Left lung (tissue), 10 donors: ENCODE results near the gene DYRK2. TPM values are rescaled to one million over a fixed set of nuclear protein-coding genes. Genes with fewer than 3 reads are reported as not detected.
A peak's percentile ranks its signal among the peaks of the same experiment; 100 is the strongest.

Source experiments
- ATAC-seq: fragments of 200-7000 bp; cut with Tn5 transposase; one replicate; pipeline ENCODE4 v1.9.1; 2020; ENCODE audit warnings: moderate library complexity
- DNase-seq, 4 donors: peaks; one replicate each; pipeline ENCODE4 v3.0.0-alpha.2; 2013 to 2020
- H3K27ac ChIP-seq, 2 donors: fragments of 200-600 bp; sonication (generic) in 1 of 2; one replicate each; pipeline versions ENCODE4 v1.5.0 to v1.8.0; 2020 to 2021
- H3K27me3 ChIP-seq, 2 donors: fragments of 200-600 bp; sonication (generic) in 1 of 2; one replicate each; pipeline versions ENCODE4 v1.5.0 to v1.8.0; 2020 to 2021
- H3K36me3 ChIP-seq, 2 donors: fragments of 200-600 bp; sonication (generic) in 1 of 2; one replicate each; pipeline versions ENCODE4 v1.5.0 to v1.8.0; 2020 to 2021
- H3K4me1 ChIP-seq, 2 donors: fragments of 200-600 bp; one replicate each; pipeline ENCODE4 v1.8.0; 2021
- H3K4me3 ChIP-seq, 2 donors: fragments of 200-600 bp; sonication (generic) in 1 of 2; one replicate each; pipeline versions ENCODE4 v1.5.0 to v1.8.0; 2020 to 2021; ENCODE audit warnings: mild to moderate bottlenecking in 1 of 2
- H3K9me3 ChIP-seq, 2 donors: fragments of 200-600 bp; sonication (generic) in 1 of 2; one replicate each; pipeline versions ENCODE4 v1.5.0 to v1.8.0; 2020 to 2021
- CTCF ChIP-seq, 2 donors: fragments of 200-600 bp; sonication (generic) in 1 of 2; IDR thresholded peaks; one replicate each; pipeline versions ENCODE4 v1.5.0 to v1.8.0; 2021; ENCODE audit warnings: antibody characterized with exemption in 2 of 2
- intact Hi-C, 2 donors: fragments of 100-400 bp; cut with DNase I; formaldehyde crosslinking; loops; one replicate each; pipeline versions ENCODE4 v1.11.2 to v1.14.2; 2022
- polyA plus RNA-seq, 6 donors: library from polyadenylated mRNA; unstranded; fragments of 120-200 nt; gene quantifications; one replicate each; pipeline ENCODE4 v1.2.1, GENCODE V29; 2013; ENCODE audit not compliant: insufficient read length in 6 of 6
- total RNA-seq, 2 donors: library from RNA; stranded (reverse); fragmentation: NEBNext Ultra II Directional; extraction: Animal tissue kit (Norgen Biotek cat#: 25700); gene quantifications; one replicate each; pipeline ENCODE4 v1.2.1, GENCODE V29; 2021
- donor health status: DM: no; HTN: yes; CAD: no.
- donor health status: DM: no; HTN: no; CAD: no.

The DYRK2 gene
- total and polyA plus RNA-seq, 8 donors, result 17.4 to 22.8 (median 22.0) TPM

GRCh38 chr12:67697443-67697842, 48.9 kb downstream of the DYRK2 start:
- intact Hi-C loops, result no loop called here
- no peaks in the 10 kb centered on the region for H3K9me3 ChIP-seq
- ATAC-seq, result no peak
- no peaks in the 10 kb centered on the region for H3K27me3 ChIP-seq
- no peak overlapping the region for H3K27ac ChIP-seq
- no peaks in the 10 kb centered on the region for H3K36me3 ChIP-seq
- DNase-seq, result no peak
- TF ChIP-seq CTCF (IDR thresholded peaks at IDR 0.05), result no peak
- H3K4me1 ChIP-seq, result peaks cover 0 to 6% of the 10 kb centered on the region in 2 donors
- H3K4me3 ChIP-seq, result no peak overlapping the region

DNA sequence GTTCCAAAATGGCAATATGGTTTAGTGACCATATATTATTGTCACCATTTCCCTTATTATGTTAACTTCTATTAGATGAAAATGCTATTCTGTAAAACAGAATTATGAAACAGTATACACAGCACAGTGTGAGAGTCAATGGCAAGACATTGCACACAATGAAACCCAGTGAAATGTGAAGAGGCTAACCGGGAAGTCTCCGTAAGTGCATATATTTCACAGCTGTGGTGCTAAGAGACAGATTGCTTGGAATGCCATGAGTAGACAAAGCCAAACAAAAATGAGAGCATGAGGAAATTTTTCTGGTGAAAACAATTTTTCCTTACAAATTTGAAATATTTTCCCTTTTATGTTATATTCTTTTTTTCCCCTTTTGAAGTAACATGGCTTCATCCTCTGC, 49.4 kb downstream of the DYRK2 start:
- no peaks in the 10 kb centered on the region for H3K36me3 ChIP-seq
- TF ChIP-seq CTCF (IDR thresholded peaks at IDR 0.05), result no peak
- intact Hi-C loops, result no loop called here

GRCh38 chr12:67698672-67699581, 50.4 kb downstream of the DYRK2 start:
- Histone ChIP-seq H3K36me3 (no peaks in the 10 kb centered on the region), H3K4me1 (peaks cover 0 to 6% of the 10 kb centered on the region in 2 donors), H3K4me3 (peak overlapping the region in 1 of 2 donors; percentile 10), H3K27ac (peak overlapping the region; percentile 38 to 54), H3K27me3 (no peaks in the 10 kb centered on the region), H3K9me3 (no peaks in the 10 kb centered on the region)
- intact Hi-C loops, result no loop called here
- DNase-seq (peak in 2 of 4 donors; percentile 26 to 35), ATAC-seq (peak; percentile 51)
- no peak for TF ChIP-seq CTCF (IDR thresholded peaks at IDR 0.05)

More for the DNA sequence above, 49.4 kb downstream of the DYRK2 start:
- no peaks in the 10 kb centered on the region for H3K27me3 ChIP-seq
- H3K9me3 ChIP-seq, result no peaks in the 10 kb centered on the region
- no peak overlapping the region for H3K4me3 ChIP-seq
- H3K27ac ChIP-seq, result no peak overlapping the region
- peaks cover 0 to 6% of the 10 kb centered on the region in 2 donors for H3K4me1 ChIP-seq
- ATAC-seq, result no peak
- no peak for DNase-seq

GRCh38 chr12:67701121-67701520, 52.6 kb downstream of the DYRK2 start:
- H3K27me3 ChIP-seq, result no peaks in the 10 kb centered on the region
- no peaks in the 10 kb centered on the region for H3K36me3 ChIP-seq
- DNase-seq (no peak), ATAC-seq (no peak)
- H3K9me3 ChIP-seq, result no peaks in the 10 kb centered on the region
- H3K27ac ChIP-seq, result no peak overlapping the region
- no peak for TF ChIP-seq CTCF (IDR thresholded peaks at IDR 0.05)
- no peak overlapping the region for H3K4me3 ChIP-seq
- intact Hi-C loops, result no loop called here
- H3K4me1 ChIP-seq, result peaks cover 0 to 12% of the 10 kb centered on the region in 2 donors

- intact Hi-C loops, result no loop called here
- Histone ChIP-seq H3K27ac (no peak overlapping the region), H3K9me3 (no peaks in the 10 kb centered on the region), H3K36me3 (no peaks in the 10 kb centered on the region), H3K4me3 (no peak overlapping the region), H3K27me3 (no peaks in the 10 kb centered on the region), H3K4me1 (peaks cover 0 to 12% of the 10 kb centered on the region in 2 donors)
- no peak for ATAC-seq
- no peak for TF ChIP-seq CTCF (IDR thresholded peaks at IDR 0.05)
- DNase-seq, result no peak
Measured at GRCh38 chr12:67702136-67702535, 53.6 kb downstream of the DYRK2 start.
